H1 (cell line): ENCODE results near the gene SHISA9. TPM values are rescaled to one million over a fixed set of nuclear protein-coding genes. Genes with fewer than 3 reads are reported as not detected.
A peak's percentile ranks its signal among the peaks of the same experiment; 100 is the strongest.

Source experiments
- CTCF ChIA-PET: fragments of 300-600 bp; sonication (Branson Sonifier 250); formaldehyde crosslinking; loops from one replicate; lab custom pipeline; 2021; ENCODE audit not compliant: partially characterized antibody; lab: Charles Lee
- POLR2A ChIA-PET: fragments of 300-600 bp; sonication (Branson Sonifier 250); formaldehyde crosslinking; loops from one replicate; lab custom pipeline; 2021; ENCODE audit warnings: inconsistent platforms; ENCODE audit not compliant: partially characterized antibody; lab: Charles Lee
- DNase-seq, 2 experiments: peaks; one replicate each; pipeline versions ENCODE4 v3.0.0 to v3.0.0-alpha.2; 2010 to 2022; ENCODE audit warnings: low spot score in 2 of 2, low read depth in 1 of 2, mixed read lengths in 1 of 2
- FAIRE-seq: peaks from 2 replicates; lab custom pipeline; 2011; peaks lifted over from hg19 to GRCh38; lab: Jason Lieb, UNC
- H2AFZ ChIP-seq: 2 replicates; pipeline ENCODE4 v1.8.1; 2012; ENCODE audit warnings: low read length, inconsistent platforms
- H2AK5ac ChIP-seq: 2 replicates; pipeline ENCODE4 v1.6.1; 2013; ENCODE audit warnings: low read depth, low read length
- H2BK120ac ChIP-seq: replicated peaks from 2 replicates; pipeline ENCODE3; 2013; ENCODE audit warnings: low read depth, low read length, inconsistent platforms
- H2BK12ac ChIP-seq: 2 replicates; pipeline ENCODE4 v1.6.1; 2013; ENCODE audit warnings: low read depth, low read length
- H2BK15ac ChIP-seq: 2 replicates; pipeline ENCODE4 v1.6.1; 2013; ENCODE audit warnings: low read length
- H2BK20ac ChIP-seq: 2 replicates; pipeline ENCODE4 v1.6.1; 2013; ENCODE audit warnings: low read length
- H2BK5ac ChIP-seq: 2 replicates; pipeline ENCODE4 v1.6.1; 2013; ENCODE audit warnings: low read depth, low read length
- H3K14ac ChIP-seq: 2 replicates; pipeline ENCODE4 v1.6.1; 2013; ENCODE audit warnings: inconsistent platforms; ENCODE audit not compliant: insufficient read length
- H3K18ac ChIP-seq: 2 replicates; pipeline ENCODE4 v1.6.1; 2013; ENCODE audit warnings: low read length; ENCODE audit errors: extremely low read depth
- H3K23ac ChIP-seq: 2 replicates; pipeline ENCODE4 v1.6.1; 2013; ENCODE audit warnings: inconsistent platforms; ENCODE audit not compliant: insufficient read length
- H3K23me2 ChIP-seq: 2 replicates; pipeline ENCODE4 v1.6.1; 2013; ENCODE audit warnings: low read depth, low read length
- H3K27ac ChIP-seq: 2 replicates; pipeline ENCODE4 v1.6.1; 2011; ENCODE audit warnings: low read depth, low read length, inconsistent platforms
- H3K27me3 ChIP-seq, 4 experiments: replicated peaks in 1 of 4; 1 replicate in 1 of 4; 2 replicates in 3 of 4; pipeline versions ENCODE4 v1.6.1 to v1.8.1; 2011 to 2013; ENCODE audit warnings: low read length in 3 of 4, mild to moderate bottlenecking in 3 of 4, inconsistent platforms in 2 of 4, mixed read lengths in 2 of 4, moderate library complexity in 1 of 4; ENCODE audit not compliant: control insufficient read depth in 3 of 4, insufficient read depth in 3 of 4; ENCODE audit errors: extremely low read depth in 1 of 4
- H3K36me3 ChIP-seq, 4 experiments: 2 replicates each; pipeline versions ENCODE4 v1.6.1 to v1.8.1; 2011 to 2013; ENCODE audit warnings: mild to moderate bottlenecking in 4 of 4, low read length in 3 of 4, moderate library complexity in 2 of 4, control low read depth in 1 of 4, inconsistent platforms in 1 of 4; ENCODE audit not compliant: insufficient read depth in 4 of 4, control insufficient read depth in 2 of 4
- H3K4ac ChIP-seq: replicated peaks from 2 replicates; pipeline ENCODE3; 2013; ENCODE audit warnings: low read length, low read depth, mixed read lengths, inconsistent platforms; ENCODE audit not compliant: insufficient read length
- H3K4me1 ChIP-seq, 4 experiments: replicated peaks in 1 of 4; 1 replicate in 1 of 4; 2 replicates in 3 of 4; pipeline versions ENCODE4 v1.6.1 to v1.8.1; 2011 to 2013; ENCODE audit warnings: low read length in 3 of 4, inconsistent platforms in 2 of 4, mixed read lengths in 1 of 4; ENCODE audit not compliant: insufficient read depth in 4 of 4, control insufficient read depth in 3 of 4
- H3K4me2 ChIP-seq, 2 experiments: 2 replicates each; pipeline versions ENCODE4 v1.6.1 to v1.8.1; 2011 to 2013; ENCODE audit warnings: low read depth in 2 of 2, low read length in 2 of 2, control low read depth in 1 of 2, inconsistent platforms in 1 of 2, mild to moderate bottlenecking in 1 of 2; ENCODE audit not compliant: insufficient read depth in 1 of 2
- H3K4me3 ChIP-seq, 4 experiments: fragments of 200-600, 300-600 bp in 1 of 4; sonication (generic), shearing (Covaris generic), sonication (Bioruptor Twin) in 1 of 4; 2 replicates each; pipeline versions ENCODE4 v1.5.1 to v1.8.1; 2011 to 2016; ENCODE audit warnings: low read length in 4 of 4, low read depth in 3 of 4, control low read depth in 2 of 4, inconsistent platforms in 2 of 4, mild to moderate bottlenecking in 2 of 4, mixed read lengths in 1 of 4, moderate library complexity in 1 of 4; ENCODE audit not compliant: insufficient read depth in 2 of 4; ENCODE audit errors: extremely low read depth in 1 of 4
- H3K56ac ChIP-seq: replicated peaks from 2 replicates; pipeline ENCODE3; 2013; ENCODE audit warnings: low read depth, mild to moderate bottlenecking, mixed read lengths, low read length, inconsistent platforms; ENCODE audit not compliant: insufficient read length
- H3K79me1 ChIP-seq: 2 replicates; pipeline ENCODE4 v1.6.1; 2013; ENCODE audit warnings: low read depth, low read length, control low read depth
- H3K79me2 ChIP-seq, 2 experiments: 2 replicates each; pipeline versions ENCODE4 v1.6.1 to v1.8.1; 2012 to 2013; ENCODE audit warnings: low read length in 2 of 2, mild to moderate bottlenecking in 2 of 2, inconsistent platforms in 1 of 2; ENCODE audit not compliant: insufficient read depth in 2 of 2, control insufficient read depth in 1 of 2
- H3K9ac ChIP-seq, 4 experiments: replicated peaks in 1 of 4; 1 replicate in 1 of 4; 2 replicates in 3 of 4; pipeline versions ENCODE4 v1.6.1 to v1.8.1; 2011 to 2013; ENCODE audit warnings: low read depth in 3 of 4, low read length in 3 of 4, control low read depth in 2 of 4, mild to moderate bottlenecking in 2 of 4, moderate library complexity in 2 of 4, inconsistent platforms in 1 of 4; ENCODE audit errors: extremely low read depth in 1 of 4
- H3K9me3 ChIP-seq, 2 experiments: 2 replicates each; pipeline versions ENCODE4 v1.6.1 to v1.8.1; 2012 to 2013; ENCODE audit warnings: mild to moderate bottlenecking in 2 of 2, moderate library complexity in 2 of 2, control low read depth in 1 of 2, inconsistent platforms in 1 of 2, low read depth in 1 of 2, low read length in 1 of 2, mixed read lengths in 1 of 2; ENCODE audit not compliant: insufficient read depth in 2 of 2
- H4K20me1 ChIP-seq, 2 experiments: replicated peaks in 1 of 2; 2 replicates each; pipeline versions ENCODE3 to v1.8.1; 2011 to 2013; ENCODE audit warnings: inconsistent platforms in 2 of 2, low read length in 2 of 2, mild to moderate bottlenecking in 1 of 2; ENCODE audit not compliant: insufficient read depth in 2 of 2, control insufficient read depth in 1 of 2
- H4K5ac ChIP-seq: 2 replicates; pipeline ENCODE4 v1.6.1; 2013; ENCODE audit warnings: low read length, low read depth, mixed read lengths, inconsistent platforms; ENCODE audit not compliant: insufficient read length
- H4K8ac ChIP-seq: 2 replicates; pipeline ENCODE4 v1.8.0; 2013; ENCODE audit warnings: mild to moderate bottlenecking, moderate library complexity, low read length, inconsistent platforms; ENCODE audit not compliant: insufficient read depth; ENCODE audit errors: extremely low read depth
- H4K91ac ChIP-seq: replicated peaks from 2 replicates; pipeline ENCODE3; 2013; ENCODE audit warnings: low read length, mixed read lengths, inconsistent platforms; ENCODE audit not compliant: insufficient read length
- ATF2 ChIP-seq: IDR thresholded peaks from 2 replicates; pipeline ENCODE4 v1.6.1; 2012; ENCODE audit warnings: low read length, inconsistent platforms
- SAP30 ChIP-seq: fragments of 300-600 bp; sonication (generic); IDR thresholded peaks from 2 replicates; pipeline ENCODE4 v1.7.1; 2012; ENCODE audit warnings: low read length, moderate library complexity, mild to moderate bottlenecking, inconsistent platforms; ENCODE audit not compliant: insufficient read depth, insufficient replicate concordance
- WGBS, 2 experiments: shearing (Covaris generic) in 1 of 2; methylation state at CpG; one replicate each; pipeline versions ENCODE4 v1.1.6 to v1.1.7; 2013 to 2015; ENCODE audit warnings: low lambda C conversion rate in 2 of 2, mixed read lengths in 2 of 2, inconsistent platforms in 1 of 2, low coverage in 1 of 2, missing lambda C conversion rate in 1 of 2; ENCODE audit not compliant: insufficient replicate concordance in 2 of 2, insufficient coverage in 1 of 2, insufficient read length in 1 of 2; ENCODE audit errors: extremely low coverage in 1 of 2, missing lambda C conversion rate in 1 of 2; 5-methylcytosine and 5-hydroxymethylcytosine counted together
- polyA plus RNA-seq, 7 experiments: library from polyadenylated mRNA; depleted of rRNA in 3 of 7; stranded (reverse) in 5 of 7; unstranded in 2 of 7; fragments of >200 nt in 5 of 7; fragments of 200-250 nt in 2 of 7; gene quantifications; 1 replicate in 5 of 7; 2 replicates in 1 of 7; 4 replicates in 1 of 7; pipeline versions ENCODE4 v1.2.1 to v1.2.3, GENCODE V29; 2011 to 2013; ENCODE audit warnings: missing spikeins in 2 of 7, mixed read lengths in 2 of 7
- total RNA-seq: library from RNA; stranded (reverse); fragmentation: NEBNext Ultra II Directional; extraction: Animal tissue kit (Norgen Biotek cat#: 25700); gene quantifications from 2 replicates; pipeline ENCODE4 v1.2.1, GENCODE V29; 2021

SHISA9 gene
- total and polyA plus RNA-seq, 2 of the 8 experiments (the other 6 are each of a cell fraction or from before 2014, with no cell fraction given): 25.6 to 39.8 TPM

- WGBS, 2 experiments: 96% methylated on average over 7 of the region's 7 CpGs; no CpG with 5 or more reads in 1 of the 2 experiments
- H3K79me1 ChIP-seq: peaks cover 5% of the 10 kb centered on the region; the same call in 1 of the 2 replicates
- no peak overlapping the region for H2BK5ac ChIP-seq
- H2BK120ac ChIP-seq: no peak overlapping the region
- no peak overlapping the region for H2BK12ac ChIP-seq
- DNase-seq (no peak), FAIRE-seq (no peak)
- H2AK5ac ChIP-seq: no peak overlapping the region
- 0 out of 2 replicates have a peak overlapping the region, but pooled peaks have one; percentile 32 for H2BK20ac ChIP-seq
- TF ChIP-seq SAP30 (no peak), ATF2 (no peak)
- CTCF ChIA-PET: no interaction called here
- peaks cover 0 to 70% of the 10 kb centered on the region in 2 experiments; a peak in 3 of 4 replicates for H3K79me2 ChIP-seq
- H3K4ac ChIP-seq: no peak overlapping the region
- H4K91ac ChIP-seq: no peak overlapping the region
- no peak overlapping the region for H4K5ac ChIP-seq
- H3K27me3 ChIP-seq: no peaks in the 10 kb centered on the region
- no peaks in the 10 kb centered on the region for H3K23me2 ChIP-seq
- no peak overlapping the region; the same call in 1 of the 2 replicates for H4K8ac ChIP-seq
- H3K27ac ChIP-seq: no peak overlapping the region
- peaks cover 6 to 21% (median 15%) of the 10 kb centered on the region in 4 experiments; a peak in 5 of 7 replicates for H3K4me1 ChIP-seq
- H3K14ac ChIP-seq: no peak overlapping the region
- no peak overlapping the region for H3K18ac ChIP-seq
- H3K4me3 ChIP-seq: no peak overlapping the region
- no peaks in the 10 kb centered on the region for H3K36me3 ChIP-seq
- no peak overlapping the region for H3K4me2 ChIP-seq
- no peak overlapping the region for H2BK15ac ChIP-seq
- peaks cover 0 to 2% of the 10 kb centered on the region in 2 experiments for H4K20me1 ChIP-seq
- H2AFZ ChIP-seq: no peak overlapping the region
- POLR2A ChIA-PET: no interaction called here
- no peaks in the 10 kb centered on the region for H3K9me3 ChIP-seq
- H3K56ac ChIP-seq: no peak overlapping the region
- H3K9ac ChIP-seq: no peak overlapping the region
- no peak overlapping the region for H3K23ac ChIP-seq
Observed at GRCh38 chr16:13021996-13022395, 120.6 kb downstream of the SHISA9 start.
